ENCODE results near the gene NUDT11.
A peak's percentile ranks its signal among the peaks of the same experiment; 100 is the strongest.
"Not testable (repeated sequence)": the region's sequence is repeated elsewhere in the genome, so short reads cannot be mapped to it uniquely, and the experiment has no call there.

NUDT11 gene

DNA sequence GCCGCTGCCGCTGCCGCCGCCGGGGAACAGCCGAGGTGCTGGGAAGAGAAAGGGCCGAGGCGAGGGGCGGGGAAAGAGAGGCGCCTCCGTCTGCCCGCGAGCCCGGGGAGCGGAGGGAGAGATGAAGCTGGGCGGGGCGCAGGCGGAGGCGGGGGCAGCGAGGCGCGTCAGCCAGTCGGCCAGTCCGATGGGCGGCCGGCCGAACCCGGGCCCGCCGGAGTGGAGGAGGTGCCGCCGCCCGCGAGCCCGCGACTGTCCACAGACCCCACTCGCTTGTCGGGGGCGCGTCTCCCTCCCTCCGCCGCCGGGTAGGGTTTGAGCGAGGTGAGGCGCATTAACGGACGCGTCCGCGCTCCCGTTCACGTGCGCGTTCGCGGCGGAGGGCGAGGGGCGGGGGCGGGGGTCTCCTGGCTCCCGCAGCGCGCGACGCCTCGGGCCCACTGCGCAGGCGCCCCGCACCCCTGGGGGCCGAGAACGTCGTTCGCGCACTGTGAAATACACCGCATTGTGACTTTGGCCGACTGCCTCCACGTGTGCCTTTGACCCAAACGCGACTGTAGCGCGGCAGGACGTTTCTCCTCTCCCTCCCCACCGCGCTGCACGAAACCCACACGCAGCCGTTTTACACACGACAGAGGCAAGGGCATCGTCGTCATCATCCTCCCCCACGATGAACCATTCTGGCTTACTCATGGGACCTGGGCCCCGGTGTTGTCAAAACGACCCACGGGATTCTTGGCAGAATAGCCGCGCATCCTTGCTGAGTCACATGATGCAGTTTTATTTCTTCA lies at the start of gene NUDT11:
Gene NUDT11, minus strand, starts transcription at position 92 of the 791 bp plus-strand sequence. CDS start 148 bp downstream, outside the sequence.
- peak; percentile 78 for DNase-seq

DNA sequence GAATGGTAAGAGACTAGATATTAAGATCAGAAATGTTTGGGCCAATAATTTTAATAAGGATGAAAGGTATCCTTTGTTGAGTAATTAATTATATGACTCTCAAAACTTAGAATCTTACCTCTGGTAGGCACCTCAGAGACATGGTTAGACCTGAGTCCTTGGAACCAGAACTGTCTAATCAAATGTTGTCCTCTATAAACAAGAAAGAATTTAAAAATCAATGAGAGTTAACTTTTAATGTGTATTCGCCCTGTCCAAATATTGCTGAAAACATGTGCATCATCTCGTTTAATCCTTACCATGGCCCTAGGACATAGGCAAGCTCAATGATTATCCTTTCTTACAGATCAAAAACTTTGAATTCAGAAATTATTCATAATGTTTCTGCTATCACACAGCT lies 24.0 kb upstream of the NUDT11 start:
- DNase-seq, result no peak

DNA sequence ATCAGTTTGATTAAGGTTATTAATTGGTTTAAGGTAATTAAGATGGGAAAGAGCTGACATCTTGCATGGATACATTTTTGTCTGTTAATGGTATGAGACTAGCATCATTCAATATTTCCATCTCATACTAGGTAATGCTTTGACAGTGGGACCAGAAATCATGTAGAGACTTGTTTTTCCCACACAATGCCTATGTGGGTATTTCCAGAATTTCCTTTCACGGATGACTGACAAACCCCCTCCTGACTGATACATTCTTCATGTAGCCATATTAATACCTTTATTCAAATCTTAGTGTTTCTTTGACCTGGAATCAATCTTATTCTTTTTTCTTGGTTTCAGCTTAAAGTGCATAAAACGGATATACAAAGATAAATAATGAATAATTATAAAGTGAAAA lies 22.7 kb upstream of the NUDT11 start:
- DNase-seq, result not testable (repeated sequence)

DNA sequence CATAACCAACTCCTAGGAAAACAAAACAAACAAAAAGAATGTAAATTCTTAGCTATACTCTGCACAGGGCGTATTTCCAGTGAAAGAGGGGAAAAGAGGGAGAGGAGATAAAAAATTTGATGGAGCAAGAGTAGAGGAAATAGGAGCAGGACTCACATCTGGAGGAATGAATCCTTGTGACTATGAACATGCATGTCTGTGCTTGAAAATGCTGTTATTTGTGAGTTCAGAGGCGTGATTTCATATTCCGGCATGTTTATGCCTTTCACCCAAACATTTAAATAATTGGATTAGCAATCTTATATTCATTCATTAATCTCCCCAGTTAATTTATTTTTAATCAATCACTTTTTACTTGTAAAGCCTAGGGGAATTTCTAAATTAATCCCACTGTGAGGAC lies 11.2 kb upstream of the NUDT11 start:
- DNase-seq, result no peak

DNA sequence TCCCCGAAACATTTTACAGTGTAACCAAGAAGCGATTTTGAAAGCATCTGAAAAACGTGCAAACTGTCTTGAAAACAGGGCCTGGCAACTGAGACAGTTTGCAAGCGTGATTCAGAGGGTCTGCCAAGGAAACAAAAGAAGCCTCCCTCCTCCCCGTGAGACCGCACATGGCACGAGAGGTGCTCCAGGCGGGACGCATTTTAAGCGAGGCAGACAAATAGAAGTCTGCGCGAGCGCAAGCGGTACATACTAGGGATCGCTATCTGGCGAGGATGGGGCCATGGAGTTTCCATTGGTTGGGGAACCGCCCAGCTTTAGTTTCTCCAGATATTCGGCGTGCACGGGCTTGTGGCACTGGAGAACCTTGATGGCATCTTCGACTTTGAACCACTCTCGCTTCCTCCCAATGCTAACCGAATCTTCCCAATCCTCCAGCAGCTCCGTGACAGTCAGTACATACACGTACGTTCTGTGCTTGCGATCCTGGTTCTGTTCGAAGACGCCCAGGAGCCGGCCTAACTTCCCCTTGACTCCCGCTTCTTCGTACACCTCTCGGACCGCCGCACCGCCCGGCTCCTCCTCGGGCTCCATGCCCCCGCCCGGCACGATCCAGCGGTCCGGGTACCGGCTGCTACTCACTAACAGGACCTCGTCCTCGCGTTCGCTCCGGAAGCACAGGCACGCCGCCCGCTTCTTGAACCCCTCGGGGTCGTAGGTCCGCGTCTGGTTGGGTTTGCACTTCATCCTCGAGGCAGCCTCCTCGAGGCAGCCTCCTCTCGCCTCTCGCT lies 497 bp downstream of the NUDT11 start:
- DNase-seq, result peak; percentile 11

DNA sequence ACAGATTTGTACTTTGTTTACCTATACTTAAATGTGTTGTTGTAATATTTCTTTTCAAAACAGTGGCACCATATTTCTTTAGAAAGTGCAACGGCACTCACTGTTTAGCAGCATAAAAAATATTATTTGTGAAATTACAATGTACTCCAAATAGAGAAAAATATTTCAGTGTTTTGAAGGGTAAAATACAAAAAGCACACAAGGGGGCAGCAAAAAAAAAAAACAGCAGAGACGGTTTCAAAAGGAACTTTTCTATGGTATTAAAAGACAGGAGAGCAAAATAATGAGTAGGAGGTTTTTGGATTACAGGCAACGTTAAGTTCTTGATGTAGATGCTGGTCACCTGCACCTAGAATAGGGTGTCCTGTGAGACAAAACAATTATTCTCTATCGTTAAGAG lies 2.0 kb downstream of the NUDT11 start:
- DNase-seq, result no peak

DNA sequence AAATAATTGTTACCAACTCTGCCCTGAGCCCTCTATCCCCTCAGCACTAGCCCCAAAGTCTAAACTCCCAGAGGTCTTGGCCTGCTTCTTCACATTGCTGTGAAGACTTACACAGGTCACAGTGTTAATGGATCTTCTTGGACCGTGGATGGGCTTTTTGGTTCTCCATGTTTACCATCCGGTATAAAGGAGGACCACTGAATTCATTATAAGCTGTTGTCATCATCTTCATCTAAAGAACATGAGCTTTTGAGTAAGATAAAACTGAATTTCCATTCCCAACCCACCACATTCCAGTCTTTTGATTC lies 8.5 kb downstream of the NUDT11 start:
- DNase-seq, result no peak

DNA sequence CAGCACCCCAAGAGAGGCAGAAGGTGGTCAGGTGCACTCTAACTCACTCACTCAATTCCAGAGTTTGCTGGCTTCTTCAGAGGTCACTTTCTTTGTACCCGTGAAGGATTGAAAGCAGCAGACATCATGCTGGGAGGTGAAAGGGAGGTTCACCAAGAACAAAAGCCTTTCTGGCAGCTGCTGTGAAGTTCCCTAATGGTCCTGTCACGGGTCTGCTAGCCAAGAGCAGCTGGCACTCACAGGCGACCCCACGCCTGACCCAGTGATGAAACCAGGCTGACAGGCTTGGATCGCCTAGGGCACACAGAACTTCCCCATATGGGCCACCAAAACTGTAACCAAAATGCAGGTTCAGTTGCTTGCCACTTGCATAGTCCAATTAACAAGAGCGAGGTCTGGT lies 11.8 kb downstream of the NUDT11 start:
- no peak for DNase-seq

DNA sequence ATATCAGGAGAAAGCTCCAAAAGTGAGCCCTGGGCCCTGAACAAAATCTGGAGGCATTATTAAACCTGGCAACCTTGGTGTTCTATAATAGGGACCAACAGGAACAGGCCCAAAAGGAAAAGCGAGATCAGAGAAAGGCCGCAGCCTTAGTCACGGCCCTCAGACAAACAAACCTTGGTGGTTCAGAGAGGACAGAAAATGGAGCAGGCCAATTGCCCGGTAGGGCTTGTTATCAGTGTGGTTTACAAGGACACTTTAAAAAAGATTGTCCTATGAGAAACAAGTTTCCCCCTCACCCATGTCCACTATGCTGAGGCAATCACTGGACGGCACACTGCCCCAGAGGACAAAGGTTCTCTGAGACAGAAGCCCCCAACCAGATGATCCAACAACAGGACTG lies 14.0 kb downstream of the NUDT11 start:
- not testable (repeated sequence) for DNase-seq

DNA sequence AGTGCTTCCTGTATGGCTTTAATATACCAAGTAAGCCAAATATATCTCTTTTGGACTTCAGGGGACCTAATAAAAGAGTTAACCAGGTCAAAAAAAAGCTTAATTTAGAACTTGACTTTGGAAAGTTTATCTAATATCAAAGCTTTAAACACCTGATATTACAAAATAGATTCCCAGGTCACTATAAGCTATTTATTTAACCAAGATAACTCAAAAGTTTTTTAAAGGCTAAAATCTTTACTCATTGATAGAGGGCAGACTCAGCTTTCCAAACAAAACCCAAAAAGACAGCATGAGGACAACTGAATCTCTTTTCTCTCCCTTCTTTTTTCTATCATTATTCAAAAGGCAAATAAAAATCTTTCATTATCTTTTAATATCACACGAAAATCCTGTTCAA lies 19.5 kb downstream of the NUDT11 start:
- no peak for DNase-seq

DNA sequence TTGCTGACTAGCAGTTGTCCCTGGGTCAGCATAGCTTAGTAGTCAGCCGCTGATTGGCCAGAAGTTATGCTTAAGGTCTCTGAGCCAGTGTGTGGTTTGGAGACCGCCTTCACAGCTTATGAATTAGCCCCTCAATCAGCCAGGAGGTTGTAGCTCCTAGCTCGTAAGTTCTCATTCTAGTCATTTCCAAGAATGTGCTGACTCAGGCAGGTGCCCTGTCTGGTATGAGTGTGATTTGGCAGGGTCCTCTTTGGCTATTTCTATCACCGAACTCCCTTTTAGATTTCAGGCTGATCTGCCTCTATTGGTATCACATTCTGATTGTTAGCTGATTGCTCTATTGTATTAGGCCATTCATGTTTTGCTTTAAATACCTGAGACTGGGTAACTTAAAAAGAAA lies 33.1 kb downstream of the NUDT11 start:
- no peak for DNase-seq

DNA sequence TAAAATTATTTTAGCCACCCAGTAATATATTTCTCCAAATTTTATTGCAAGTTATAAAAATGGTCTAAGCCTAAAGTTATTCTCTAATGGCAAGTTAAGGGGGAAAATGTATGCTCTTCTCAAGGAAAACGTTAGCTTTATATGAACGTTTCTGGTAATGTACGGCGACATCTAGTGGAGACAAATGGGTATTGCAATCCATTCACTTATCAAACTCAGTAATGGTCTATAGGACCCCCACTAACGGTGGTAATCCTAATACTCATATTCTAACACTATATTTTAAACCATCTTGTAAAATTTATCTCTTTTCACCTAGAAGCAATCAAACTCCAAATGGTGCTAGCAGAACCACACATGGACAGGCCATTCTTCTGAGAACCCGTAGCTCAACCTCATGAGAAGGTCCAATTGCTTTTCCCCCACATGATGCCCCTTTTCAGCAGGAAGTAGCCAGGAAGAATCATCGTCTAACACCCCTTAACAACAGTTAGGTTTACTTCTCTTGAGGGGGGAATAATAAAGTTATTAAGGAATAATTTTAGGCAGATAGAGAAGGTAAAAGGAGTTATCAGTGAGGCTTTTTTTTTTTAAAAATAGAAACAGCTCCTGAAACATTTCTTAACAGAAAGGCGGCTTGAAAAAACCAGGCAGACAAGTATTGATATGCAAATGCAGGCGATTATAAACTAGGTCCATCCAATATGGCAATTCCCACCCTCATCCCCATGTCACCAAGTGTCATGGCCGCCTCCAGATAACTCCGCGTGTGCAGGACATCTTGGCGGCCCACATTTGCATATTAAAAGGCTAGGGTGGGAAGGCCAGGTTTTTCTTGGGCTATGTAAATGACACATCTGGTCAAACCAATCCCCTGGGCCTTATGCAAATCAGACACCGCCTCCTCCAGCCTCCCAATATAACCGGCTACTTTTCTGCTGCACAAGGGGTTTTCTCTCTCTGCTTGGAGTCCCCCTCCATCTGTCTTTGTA lies 35.0 kb downstream of the NUDT11 start:
- peak; percentile 61 for DNase-seq

DNA sequence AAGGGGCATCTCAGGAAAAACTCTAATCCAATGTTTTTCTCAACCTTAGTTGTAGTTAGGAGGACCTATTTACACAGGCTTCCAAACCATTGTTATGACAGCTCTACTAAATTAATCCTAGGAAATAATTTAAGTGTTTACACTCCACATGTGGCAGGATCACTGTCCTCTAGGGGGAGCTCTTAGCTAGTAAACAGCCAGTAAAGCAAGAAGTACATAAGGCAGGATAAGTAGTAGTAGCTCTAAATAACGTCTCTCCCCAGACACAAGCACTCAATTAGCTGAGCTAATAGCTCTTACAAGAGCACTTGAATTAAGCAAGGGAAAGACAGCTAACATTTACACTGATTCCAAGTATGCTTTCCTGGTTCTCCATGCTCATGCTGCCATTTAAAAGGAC lies 37.3 kb downstream of the NUDT11 start:
- no peak for DNase-seq

DNA sequence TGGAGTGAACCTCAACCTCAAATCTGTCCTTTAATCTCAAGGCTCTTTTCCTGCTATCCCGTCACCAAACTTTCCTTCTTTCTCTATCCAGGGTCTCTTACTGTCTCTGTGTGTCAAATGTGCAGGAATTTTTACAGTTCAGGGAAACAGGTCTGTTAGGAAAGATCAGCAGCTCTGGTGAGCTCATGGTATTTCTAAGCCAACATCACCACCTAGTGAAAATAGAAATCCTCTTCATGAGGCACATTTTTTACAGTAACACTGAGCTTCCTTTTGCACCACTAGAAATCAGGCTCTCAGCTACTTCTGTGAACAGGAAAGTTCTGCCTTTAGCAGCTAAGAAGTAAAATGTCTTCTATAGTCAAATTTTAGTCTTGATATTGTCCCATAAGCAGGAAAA lies 39.6 kb downstream of the NUDT11 start:
- DNase-seq, result peak; percentile 56

DNA sequence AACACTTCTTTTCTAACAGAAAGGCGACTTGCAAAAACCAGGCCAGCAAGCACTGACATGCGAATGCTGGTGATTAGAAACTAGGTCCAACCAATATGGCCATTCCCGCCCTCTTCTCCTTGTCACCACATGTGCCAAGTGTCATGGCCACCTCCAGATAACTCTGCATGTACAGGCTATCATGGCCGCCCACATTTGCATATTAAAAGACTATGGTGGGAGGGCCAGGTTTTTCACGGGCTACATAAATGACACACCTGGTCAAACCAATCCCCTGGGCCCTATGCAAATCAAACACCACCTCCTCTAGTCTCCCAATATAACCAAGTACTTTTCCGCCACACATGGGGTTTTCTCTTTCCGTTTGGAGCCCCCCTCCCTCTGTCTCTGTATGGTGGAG lies 40.1 kb downstream of the NUDT11 start:
- peak; percentile 54 for DNase-seq

DNA sequence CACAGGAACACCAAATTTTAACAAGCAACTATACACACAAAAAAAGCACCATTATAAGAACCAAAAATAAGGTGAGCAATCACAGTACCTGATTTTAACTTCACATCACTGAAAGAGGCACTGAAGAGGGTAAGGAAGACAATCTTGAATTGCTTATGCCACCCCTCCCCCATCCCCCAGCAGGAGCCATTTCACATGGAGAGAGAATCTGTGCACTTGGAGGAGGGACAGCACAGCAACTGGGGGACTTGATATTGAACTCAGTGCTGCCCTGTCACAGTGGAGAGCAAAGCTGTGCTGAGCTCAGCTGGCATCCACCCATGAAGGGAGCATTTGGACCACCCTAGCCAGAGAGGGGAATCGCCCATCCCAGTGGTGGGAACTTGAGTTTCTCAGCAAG lies 56.0 kb downstream of the NUDT11 start:
- DNase-seq, result no peak

Measured in NCI-H2227 treated with DMSO at 0.1 percent for 48 hours (cell line).